ENCODE data around the gene DCANP1. TPM values are rescaled to one million over a fixed set of nuclear protein-coding genes. Genes with fewer than 3 reads are reported as not detected.

Gene DCANP1
- total and polyA plus RNA-seq, 9 donors, result 0.08 TPM; not detected in 8

GRCh38 chr5:135423146-135423845, 23.9 kb downstream of the DCANP1 start:
- Histone ChIP-seq H3K4me3 (no peak overlapping the region), H3K4me1 (ENCODE audit: insufficient read depth) (no peaks in the 10 kb centered on the region), H3K27ac (no peak overlapping the region), H3K27me3 (no peaks in the 10 kb centered on the region), H3K9me3 (no peaks in the 10 kb centered on the region), H3K36me3 (no peaks in the 10 kb centered on the region)
- TF ChIP-seq POLR2A (IDR thresholded peaks at IDR 0.05), result no peak
- TF ChIP-seq CTCF (IDR thresholded peaks at IDR 0.05), result no peak
- no peak for DNase-seq
- intact Hi-C loops (cut with DNase I), result no loop called here
- WGBS, 3 donors, result 81 to 87% (median 83%) methylated on average over 7 of the region's 7 CpGs

- H3K4me3 ChIP-seq, result no peak overlapping the region
- no peak for DNase-seq
- no peaks in the 10 kb centered on the region for H3K9me3 ChIP-seq
- H3K36me3 ChIP-seq, result no peaks in the 10 kb centered on the region
- intact Hi-C loops (cut with DNase I), result no loop called here
- no peak for TF ChIP-seq POLR2A (IDR thresholded peaks at IDR 0.05)
- no peak for TF ChIP-seq EP300 (IDR thresholded peaks at IDR 0.05)
- no peak for TF ChIP-seq CTCF (IDR thresholded peaks at IDR 0.05)
- H3K4me1 ChIP-seq (ENCODE audit: insufficient read depth), result no peaks in the 10 kb centered on the region
- H3K27ac ChIP-seq, result no peak overlapping the region
- no peaks in the 10 kb centered on the region for H3K27me3 ChIP-seq
Measured at GRCh38 chr5:135422419-135422818, 24.7 kb downstream of the DCANP1 start.

GRCh38 chr5:135417083-135417482, 30.1 kb downstream of the DCANP1 start:
- TF ChIP-seq EP300 (IDR thresholded peaks at IDR 0.05), result no peak
- no peak for TF ChIP-seq CTCF (IDR thresholded peaks at IDR 0.05)
- TF ChIP-seq POLR2A (IDR thresholded peaks at IDR 0.05), result no peak
- intact Hi-C loops (cut with DNase I), result no loop called here
- Histone ChIP-seq H3K27ac (no peak overlapping the region), H3K27me3 (no peaks in the 10 kb centered on the region), H3K9me3 (no peaks in the 10 kb centered on the region), H3K4me3 (no peak overlapping the region), H3K4me1 (ENCODE audit: insufficient read depth) (no peaks in the 10 kb centered on the region), H3K36me3 (no peaks in the 10 kb centered on the region)
- no peak for DNase-seq

GRCh38 chr5:135405082-135405481, 42.1 kb downstream of the DCANP1 start:
- 73 to 88% (median 86%) methylated on average over 2 of the region's 2 CpGs for WGBS, 3 donors
- Histone ChIP-seq H3K4me1 (ENCODE audit: insufficient read depth) (no peaks in the 10 kb centered on the region), H3K4me3 (no peak overlapping the region), H3K36me3 (no peaks in the 10 kb centered on the region), H3K27ac (no peak overlapping the region), H3K27me3 (no peaks in the 10 kb centered on the region), H3K9me3 (no peaks in the 10 kb centered on the region)
- TF ChIP-seq CTCF (IDR thresholded peaks at IDR 0.05) (no peak), POLR2A (IDR thresholded peaks at IDR 0.05) (no peak), EP300 (IDR thresholded peaks at IDR 0.05) (no peak)
- intact Hi-C loops (cut with DNase I), result no loop called here
- no peak for DNase-seq

Data from ovary (tissue), 9 donors.